Measurements from ENCODE around the gene MACROD1.

Gene MACROD1

GRCh38 chr11:64043545-64043944 lies 122.4 kb downstream of the MACROD1 start:
- H3K36me3 ChIP-seq (ENCODE audit: low read length), result no peaks in the 10 kb centered on the region
- H3K9me3 ChIP-seq (ENCODE audit: insufficient read depth, low read length), result no peaks in the 10 kb centered on the region
- H3K4me2 ChIP-seq (ENCODE audit: low read depth, low read length, poor library complexity, severe bottlenecking), result no peak overlapping the region
- no peak overlapping the region for H3K27ac ChIP-seq (ENCODE audit: low read depth, low read length)
- TF ChIP-seq CTCF (IDR thresholded peaks at IDR 0.05; ENCODE audit: insufficient read depth, low read length, poor library complexity, severe bottlenecking) (no peak), EZH2phosphoT487 (conservative IDR thresholded peaks at IDR 0.05; ENCODE audit: low read length) (no peak)
- H3K79me2 ChIP-seq (ENCODE audit: insufficient read depth, low read length), result no peaks in the 10 kb centered on the region
- H3F3A ChIP-seq (ENCODE audit: insufficient read depth), result no peaks in the 10 kb centered on the region
- H3K27me3 ChIP-seq (ENCODE audit: low read length), result no peaks in the 10 kb centered on the region
- H4K20me1 ChIP-seq (ENCODE audit: low read depth, low read length), result no peaks in the 10 kb centered on the region
- no peak overlapping the region for H2AFZ ChIP-seq (ENCODE audit: low read depth, low read length, severe bottlenecking)
- H3K4me3 ChIP-seq (ENCODE audit: insufficient read depth, low read length, poor library complexity, severe bottlenecking), result no peak overlapping the region
- no peak overlapping the region for H3K9ac ChIP-seq (ENCODE audit: low read length)
- H3K9me2 ChIP-seq (replicated peaks; ENCODE audit: insufficient read depth, low read length), result no peaks in the 10 kb centered on the region

DNA sequence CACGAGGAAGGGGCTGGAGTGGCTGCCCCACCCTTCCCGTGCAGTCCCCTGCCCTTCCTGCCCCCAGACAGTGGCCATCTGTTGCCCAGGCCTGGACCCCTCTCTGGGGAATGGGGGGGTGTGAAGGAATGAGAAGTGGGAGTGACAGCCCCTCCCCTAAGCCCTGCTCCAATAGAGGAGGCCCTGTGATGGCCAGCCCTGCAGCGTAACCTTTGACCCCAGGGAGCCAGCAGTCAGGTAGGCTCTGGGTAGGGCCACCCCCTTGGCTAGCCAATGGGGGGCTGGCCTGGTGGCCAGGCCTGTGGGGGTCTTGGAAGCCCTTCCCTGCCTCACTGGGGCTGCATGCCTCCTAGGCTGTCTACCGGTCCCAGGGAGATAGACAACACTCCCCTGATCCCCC lies 123.6 kb downstream of the MACROD1 start:
- Histone ChIP-seq H3K9ac (ENCODE audit: low read length) (no peak overlapping the region), H3K27me3 (ENCODE audit: low read length) (no peaks in the 10 kb centered on the region), H2AFZ (ENCODE audit: low read depth, low read length, severe bottlenecking) (no peak overlapping the region), H3K4me3 (ENCODE audit: insufficient read depth, low read length, poor library complexity, severe bottlenecking) (no peak overlapping the region), H3F3A (ENCODE audit: insufficient read depth) (no peaks in the 10 kb centered on the region), H3K4me2 (ENCODE audit: low read depth, low read length, poor library complexity, severe bottlenecking) (no peak overlapping the region), H3K9me3 (ENCODE audit: insufficient read depth, low read length) (no peaks in the 10 kb centered on the region), H4K20me1 (ENCODE audit: low read depth, low read length) (no peaks in the 10 kb centered on the region), H3K79me2 (ENCODE audit: insufficient read depth, low read length) (no peaks in the 10 kb centered on the region), H3K36me3 (ENCODE audit: low read length) (no peaks in the 10 kb centered on the region), H3K9me2 (replicated peaks; ENCODE audit: insufficient read depth, low read length) (no peaks in the 10 kb centered on the region), H3K27ac (ENCODE audit: low read depth, low read length) (no peak overlapping the region)
- TF ChIP-seq CTCF (IDR thresholded peaks at IDR 0.05; ENCODE audit: insufficient read depth, low read length, poor library complexity, severe bottlenecking) (no peak), EZH2phosphoT487 (conservative IDR thresholded peaks at IDR 0.05; ENCODE audit: low read length) (no peak)

DNA sequence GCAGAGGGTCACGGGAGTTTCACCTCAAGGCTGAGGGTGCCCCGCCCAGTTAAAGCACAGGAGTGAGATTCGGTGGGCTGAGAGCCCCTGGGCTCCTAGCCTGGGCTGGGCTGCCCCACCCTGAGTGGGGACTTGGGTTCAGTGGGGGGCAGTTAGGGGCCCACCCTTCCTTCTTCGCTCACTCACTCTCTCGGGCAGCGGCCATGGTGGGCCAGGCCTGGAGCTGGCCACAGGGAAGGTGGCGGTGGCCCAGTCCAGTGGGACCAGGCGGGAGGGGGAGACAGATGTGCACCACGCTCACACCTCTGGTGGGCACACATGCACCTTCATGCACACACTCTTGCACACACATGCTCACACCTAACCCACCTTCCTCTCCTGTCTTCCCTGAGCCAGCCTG lies 124.1 kb downstream of the MACROD1 start:
- no peaks in the 10 kb centered on the region for H3K27me3 ChIP-seq (ENCODE audit: low read length)
- H3K4me3 ChIP-seq (ENCODE audit: insufficient read depth, low read length, poor library complexity, severe bottlenecking), result no peak overlapping the region
- TF ChIP-seq EZH2phosphoT487 (conservative IDR thresholded peaks at IDR 0.05; ENCODE audit: low read length), result no peak
- no peak for TF ChIP-seq CTCF (IDR thresholded peaks at IDR 0.05; ENCODE audit: insufficient read depth, low read length, poor library complexity, severe bottlenecking)
- no peak overlapping the region for H3K9ac ChIP-seq (ENCODE audit: low read length)
- H3K36me3 ChIP-seq (ENCODE audit: low read length), result no peaks in the 10 kb centered on the region
- H3K79me2 ChIP-seq (ENCODE audit: insufficient read depth, low read length), result no peaks in the 10 kb centered on the region
- no peak overlapping the region for H2AFZ ChIP-seq (ENCODE audit: low read depth, low read length, severe bottlenecking)
- no peaks in the 10 kb centered on the region for H4K20me1 ChIP-seq (ENCODE audit: low read depth, low read length)
- no peaks in the 10 kb centered on the region for H3K9me2 ChIP-seq (replicated peaks; ENCODE audit: insufficient read depth, low read length)
- no peaks in the 10 kb centered on the region for H3K9me3 ChIP-seq (ENCODE audit: insufficient read depth, low read length)
- H3K27ac ChIP-seq (ENCODE audit: low read depth, low read length), result no peak overlapping the region
- no peak overlapping the region for H3K4me2 ChIP-seq (ENCODE audit: low read depth, low read length, poor library complexity, severe bottlenecking)
- no peaks in the 10 kb centered on the region for H3F3A ChIP-seq (ENCODE audit: insufficient read depth)
